ENCODE measurements around the gene ITM2B.
"Not testable (repeated sequence)": the region's sequence is repeated elsewhere in the genome, so short reads cannot be mapped to it uniquely, and the experiment has no call there.

ITM2B gene

GRCh38 chr13:48214519-48215121 lies 18.4 kb upstream of the ITM2B start:
- no peak overlapping the region for H3K4me3 ChIP-seq (ENCODE audit: low read length)
- H3K4me2 ChIP-seq (ENCODE audit: low read length): no peak overlapping the region
- no peaks in the 10 kb centered on the region for H3F3A ChIP-seq (ENCODE audit: control insufficient read depth, insufficient read depth)
- H3K4me1 ChIP-seq (ENCODE audit: control insufficient read depth, low read length): no peaks in the 10 kb centered on the region
- no peaks in the 10 kb centered on the region for H3K9me2 ChIP-seq (replicated peaks; ENCODE audit: control insufficient read depth, low read length)
- H3K27ac ChIP-seq (ENCODE audit: low read depth, low read length): no peak overlapping the region
- no peaks in the 10 kb centered on the region for H3K9me3 ChIP-seq (ENCODE audit: control insufficient read depth, insufficient read depth, low read length)
- H3K79me2 ChIP-seq (ENCODE audit: control insufficient read depth, low read length): no peaks in the 10 kb centered on the region
- no peak for TF ChIP-seq EZH2phosphoT487 (IDR thresholded peaks at IDR 0.05; ENCODE audit: borderline replicate concordance, low read length)
- TF ChIP-seq CTCF (IDR thresholded peaks at IDR 0.05; ENCODE audit: low read depth, low read length, poor library complexity, severe bottlenecking): no peak
- no peaks in the 10 kb centered on the region for H3K36me3 ChIP-seq (ENCODE audit: control insufficient read depth, low read length)
- no peaks in the 10 kb centered on the region for H3K27me3 ChIP-seq (ENCODE audit: control insufficient read depth, low read length)
- H4K20me1 ChIP-seq (ENCODE audit: control insufficient read depth, insufficient read depth, low read depth, low read length): no peaks in the 10 kb centered on the region

GRCh38 chr13:48215511-48216203 lies 17.3 kb upstream of the ITM2B start:
- H3K27me3 ChIP-seq (ENCODE audit: control insufficient read depth, low read length); H3K27ac ChIP-seq (ENCODE audit: low read depth, low read length); H4K20me1 ChIP-seq (ENCODE audit: control insufficient read depth, insufficient read depth, low read depth, low read length); H3K9me3 ChIP-seq (ENCODE audit: control insufficient read depth, insufficient read depth, low read length); H3K36me3 ChIP-seq (ENCODE audit: control insufficient read depth, low read length); H3K4me1 ChIP-seq (ENCODE audit: control insufficient read depth, low read length); H3K4me3 ChIP-seq (ENCODE audit: low read length); H3K79me2 ChIP-seq (ENCODE audit: control insufficient read depth, low read length); H3K4me2 ChIP-seq (ENCODE audit: low read length); H3F3A ChIP-seq (ENCODE audit: control insufficient read depth, insufficient read depth); H3K9me2 ChIP-seq (replicated peaks; ENCODE audit: control insufficient read depth, low read length): not testable (repeated sequence)

- Histone ChIP-seq H3K36me3 (ENCODE audit: control insufficient read depth, low read length) (no peaks in the 10 kb centered on the region), H3K4me3 (ENCODE audit: low read length) (no peak overlapping the region), H3K4me1 (ENCODE audit: control insufficient read depth, low read length) (peaks cover 6% of the 10 kb centered on the region), H3K9me2 (replicated peaks; ENCODE audit: control insufficient read depth, low read length) (no peaks in the 10 kb centered on the region), H3K9me3 (ENCODE audit: control insufficient read depth, insufficient read depth, low read length) (no peaks in the 10 kb centered on the region), H3F3A (ENCODE audit: control insufficient read depth, insufficient read depth) (no peaks in the 10 kb centered on the region), H3K79me2 (ENCODE audit: control insufficient read depth, low read length) (no peaks in the 10 kb centered on the region), H4K20me1 (ENCODE audit: control insufficient read depth, insufficient read depth, low read depth, low read length) (no peaks in the 10 kb centered on the region), H3K27me3 (ENCODE audit: control insufficient read depth, low read length) (no peaks in the 10 kb centered on the region), H3K4me2 (ENCODE audit: low read length) (no peak overlapping the region), H3K27ac (ENCODE audit: low read depth, low read length) (no peak overlapping the region)
- TF ChIP-seq EZH2phosphoT487 (IDR thresholded peaks at IDR 0.05; ENCODE audit: borderline replicate concordance, low read length) (no peak), CTCF (IDR thresholded peaks at IDR 0.05; ENCODE audit: low read depth, low read length, poor library complexity, severe bottlenecking) (no peak)
Observed at GRCh38 chr13:48216204-48216711, 16.7 kb upstream of the ITM2B start.

- Histone ChIP-seq H3K36me3 (ENCODE audit: control insufficient read depth, low read length) (no peaks in the 10 kb centered on the region), H3K27ac (ENCODE audit: low read depth, low read length) (no peak overlapping the region), H3K4me3 (ENCODE audit: low read length) (no peak overlapping the region), H3K79me2 (ENCODE audit: control insufficient read depth, low read length) (no peaks in the 10 kb centered on the region), H4K20me1 (ENCODE audit: control insufficient read depth, insufficient read depth, low read depth, low read length) (no peaks in the 10 kb centered on the region), H3K9me3 (ENCODE audit: control insufficient read depth, insufficient read depth, low read length) (no peaks in the 10 kb centered on the region), H3F3A (ENCODE audit: control insufficient read depth, insufficient read depth) (no peaks in the 10 kb centered on the region), H3K4me2 (ENCODE audit: low read length) (0 out of 2 replicates have a peak overlapping the region, but pooled peaks have one; percentile 35), H3K27me3 (ENCODE audit: control insufficient read depth, low read length) (no peaks in the 10 kb centered on the region), H3K4me1 (ENCODE audit: control insufficient read depth, low read length) (peaks cover 13% of the 10 kb centered on the region), H3K9me2 (replicated peaks; ENCODE audit: control insufficient read depth, low read length) (no peaks in the 10 kb centered on the region)
- no peak for TF ChIP-seq EZH2phosphoT487 (IDR thresholded peaks at IDR 0.05; ENCODE audit: borderline replicate concordance, low read length)
- TF ChIP-seq CTCF (IDR thresholded peaks at IDR 0.05; ENCODE audit: low read depth, low read length, poor library complexity, severe bottlenecking): no peak
Observed at GRCh38 chr13:48220592-48220980, 12.4 kb upstream of the ITM2B start.

Measured in DOHH2 (cell line).